GM12878 (cell line): ENCODE results near the gene CELSR3. TPM values are rescaled to one million over a fixed set of nuclear protein-coding genes. Genes with fewer than 3 reads are reported as not detected.

Source experiments
- ATAC-seq: fragments of 200-7000 bp; cut with Tn5 transposase; 3 replicates; pipeline ENCODE4 v1.9.1; 2020; ENCODE audit warnings: mild to moderate bottlenecking, moderate library complexity
- BruUV-seq: library from RNA; stranded (reverse); fragments of 400-500 nt; replicated peaks from 2 replicates; lab custom pipeline; 2021; lab: Mats Ljungman, UMichigan
- CTCF ChIA-PET: fragments of 300-600 bp; sonication (Branson Sonifier 250); formaldehyde crosslinking; extraction: SDS; loops from one replicate; lab custom pipeline; 2021; ENCODE audit warnings: inconsistent platforms; lab: Yijun Ruan, JAX
- POLR2A ChIA-PET: fragments of 350-600 bp; formaldehyde crosslinking; extraction: SDS; loops from one replicate; lab custom pipeline; 2021; ENCODE audit warnings: inconsistent platforms; lab: Charles Lee
- RAD21 ChIA-PET: fragments of 300-600 bp; sonication (Branson Sonifier 250); formaldehyde crosslinking; loops from one replicate; lab custom pipeline; 2023; ENCODE audit warnings: antibody characterized with exemption; ENCODE audit not compliant: unreplicated experiment; lab: Charles Lee
- SMC1A ChIA-PET: fragments of 300-600 bp; sonication (Branson Sonifier 250); formaldehyde crosslinking; loops from one replicate; lab custom pipeline; 2023; ENCODE audit not compliant: unreplicated experiment, uncharacterized antibody; lab: Charles Lee
- DNase-seq: peaks from one replicate; pipeline ENCODE4 v3.0.0-alpha.2; 2011; ENCODE audit warnings: low read depth, low spot score
- FAIRE-seq: peaks from 3 replicates; lab custom pipeline; 2011; peaks lifted over from hg19 to GRCh38; lab: Jason Lieb, UNC
- H2AFZ ChIP-seq: 2 replicates; pipeline ENCODE4 v1.6.0; 2011; ENCODE audit warnings: low read depth, low read length, control low read depth; ENCODE audit not compliant: control insufficient read depth
- H3K27ac ChIP-seq: 2 replicates; pipeline ENCODE4 v1.5.1; 2011; ENCODE audit warnings: control low read depth; ENCODE audit not compliant: control insufficient read depth, insufficient read depth
- H3K27me3 ChIP-seq, 2 experiments: replicated peaks in 1 of 2; 2 replicates each; pipeline versions ENCODE4 v1.6.0 to v1.6.1; 2011; ENCODE audit warnings: low read length in 1 of 2; ENCODE audit not compliant: control insufficient read depth in 2 of 2, insufficient read depth in 2 of 2
- H3K36me3 ChIP-seq, 2 experiments: 2 replicates each; pipeline ENCODE4 v1.5.1; 2011; ENCODE audit warnings: low read length in 1 of 2; ENCODE audit not compliant: control insufficient read depth in 2 of 2, insufficient read depth in 2 of 2
- H3K4me1 ChIP-seq: 2 replicates; pipeline ENCODE4 v1.6.1; 2011; ENCODE audit warnings: mild to moderate bottlenecking, low read length, moderate library complexity, mixed read lengths; ENCODE audit not compliant: control insufficient read depth, insufficient read depth
- H3K4me2 ChIP-seq: 2 replicates; pipeline ENCODE4 v1.6.0; 2011; ENCODE audit warnings: control low read depth; ENCODE audit not compliant: control insufficient read depth, insufficient read depth
- H3K4me3 ChIP-seq: fragments of 200-600 bp; sonication (generic); 2 replicates; pipeline ENCODE4 v1.5.1; 2016
- H3K79me2 ChIP-seq: 2 replicates; pipeline ENCODE4 v1.6.0; 2011; ENCODE audit warnings: low read length; ENCODE audit not compliant: control insufficient read depth, insufficient read depth
- H3K9ac ChIP-seq: 2 replicates; pipeline ENCODE4 v1.8.0; 2011; ENCODE audit warnings: low read length, control low read depth, mixed read lengths; ENCODE audit not compliant: control insufficient read depth, insufficient read depth
- H3K9me3 ChIP-seq: replicated peaks from 3 replicates; pipeline ENCODE4 v1.5.1; 2011; ENCODE audit warnings: mild to moderate bottlenecking, low read length; ENCODE audit not compliant: control insufficient read depth, insufficient read depth
- H4K20me1 ChIP-seq: 2 replicates; pipeline ENCODE4 v1.6.0; 2011; ENCODE audit not compliant: control insufficient read depth, insufficient read depth
- BACH1 ChIP-seq: fragments of 450-650 bp; IDR thresholded peaks from 2 replicates; pipeline ENCODE4 v1.6.1; 2017; ENCODE audit warnings: mild to moderate bottlenecking, borderline replicate concordance
- CREM ChIP-seq: IDR thresholded peaks from 2 replicates; pipeline ENCODE4 v1.6.1; 2014; ENCODE audit warnings: antibody characterized with exemption, low read depth
- EED ChIP-seq: sonication (generic); IDR thresholded peaks from 2 replicates; pipeline ENCODE4 v1.6.1; 2016; ENCODE audit warnings: antibody characterized with exemption, low read depth
- GABPA ChIP-seq: IDR thresholded peaks from 2 replicates; pipeline ENCODE4 v1.6.1; 2014; ENCODE audit warnings: antibody characterized with exemption, low read depth, mild to moderate bottlenecking, inconsistent platforms
- JUND ChIP-seq: IDR thresholded peaks from 2 replicates; pipeline ENCODE4 v1.6.1; 2012; ENCODE audit warnings: low read depth, mild to moderate bottlenecking, low read length, improper control_type of control experiment, moderate library complexity
- MTA3 ChIP-seq: IDR thresholded peaks from 2 replicates; pipeline ENCODE4 v1.6.1; 2012; ENCODE audit warnings: low read length, inconsistent platforms, borderline replicate concordance
- MYC ChIP-seq: IDR thresholded peaks from 2 replicates; pipeline ENCODE4 v1.6.1; 2011; ENCODE audit warnings: mild to moderate bottlenecking, low read length, moderate library complexity, inconsistent platforms; ENCODE audit not compliant: insufficient read depth, insufficient replicate concordance, insufficient read length, severe bottlenecking
- NFIC ChIP-seq: IDR thresholded peaks from 2 replicates; pipeline ENCODE4 v1.6.1; 2012; ENCODE audit warnings: low read depth, mild to moderate bottlenecking, inconsistent platforms, low read length, moderate library complexity
- NR2C2 ChIP-seq: IDR thresholded peaks from 2 replicates; pipeline ENCODE4 v1.6.1; 2011; ENCODE audit warnings: borderline replicate concordance, low read depth; ENCODE audit not compliant: control insufficient read depth, insufficient read length
- RFX5 ChIP-seq: IDR thresholded peaks from 2 replicates; pipeline ENCODE4 v1.6.1; 2011; ENCODE audit warnings: low read depth, low read length, improper control_type of control experiment
- SP1 ChIP-seq: IDR thresholded peaks from one replicate; pipeline ENCODE4 v1.6.1; 2011; ENCODE audit warnings: low read depth, low read length
- SRF ChIP-seq, 2 experiments: IDR thresholded peaks; 2 replicates each; pipeline ENCODE4 v1.6.1; 2011; ENCODE audit warnings: low read depth in 2 of 2, low read length in 2 of 2, mild to moderate bottlenecking in 1 of 2, moderate library complexity in 1 of 2
- STAT3 ChIP-seq: IDR thresholded peaks from 2 replicates; pipeline ENCODE4 v1.6.1; 2011; ENCODE audit warnings: low read depth, low read length, improper control_type of control experiment
- TARDBP ChIP-seq: IDR thresholded peaks from 2 replicates; pipeline ENCODE4 v1.6.1; 2016; ENCODE audit warnings: borderline replicate concordance
- TBL1XR1 ChIP-seq: IDR thresholded peaks from 2 replicates; pipeline ENCODE4 v1.6.1; 2012; ENCODE audit warnings: low read depth, low read length, improper control_type of control experiment
- YBX1 ChIP-seq: fragments of 450-650 bp; IDR thresholded peaks from 2 replicates; pipeline ENCODE4 v1.6.1; 2016; ENCODE audit warnings: antibody characterized with exemption
- WGBS: methylation state at CpG from one replicate; pipeline ENCODE4 v1.1.6; 2016; ENCODE audit warnings: low lambda C conversion rate; ENCODE audit not compliant: insufficient replicate concordance, insufficient coverage; ENCODE audit errors: missing lambda C conversion rate; 5-methylcytosine and 5-hydroxymethylcytosine counted together
- in situ Hi-C: fragments of 300-500 bp; cut with MboI; formaldehyde crosslinking; loops from 9 replicates; pipeline ENCODE4 v1.14.3; 2018; ENCODE audit warnings: mixed read lengths
- intact Hi-C: fragments of 100-400 bp; cut with micrococcal nuclease; formaldehyde crosslinking; loops from one replicate; pipeline ENCODE4 v1.14.2; 2022; ENCODE audit not compliant: unreplicated experiment
- polyA plus RNA-seq, 11 experiments: library from polyadenylated mRNA; depleted of rRNA in 4 of 11; unstranded in 6 of 11; stranded (reverse) in 5 of 11; fragments of >200 nt; fragmentation: Nextera tagmentation in 4 of 11; fragmentation: Illumina TruSeq in 1 of 11; extraction: Ambion mirVana in 4 of 11; extraction: Trizol in 1 of 11; gene quantifications; 1 replicate in 1 of 11; 2 replicates in 10 of 11; pipeline versions ENCODE4 v1.2.1 to v1.2.3, GENCODE V29; 2011 to 2016; ENCODE audit warnings: inconsistent platforms in 2 of 11, missing spikeins in 2 of 11, low read depth in 1 of 11
- total RNA-seq, 4 experiments: library from RNA; depleted of rRNA in 3 of 4; stranded (reverse); fragments of >200 nt in 3 of 4; fragmentation: Illumina TruSeq in 1 of 4; extraction: Trizol in 1 of 4; gene quantifications; 2 replicates each; pipeline versions ENCODE4 v1.2.1 to v1.2.3, GENCODE V29; 2013 to 2021
- TF ChIP-seq, protein P1 (sequence below): fragments of 450-650 bp; IDR thresholded peaks from 2 replicates; pipeline ENCODE4 v1.6.1; 2017; ENCODE audit warnings: low read depth, mild to moderate bottlenecking, moderate library complexity
- TF ChIP-seq, protein P2 (sequence below): fragments of 450-650 bp; IDR thresholded peaks from 2 replicates; pipeline ENCODE4 v1.6.1; 2014; ENCODE audit warnings: mild to moderate bottlenecking
- TF ChIP-seq, protein P3 (sequence below): IDR thresholded peaks from 2 replicates; pipeline ENCODE4 v1.6.1; 2011; ENCODE audit warnings: low read depth, low read length, improper control_type of control experiment, borderline replicate concordance

CELSR3 gene
- total and polyA plus RNA-seq, 10 of the 15 experiments (the other 5 are each of a cell fraction or from before 2014, with no cell fraction given) = 0.08 to 1.6 (median 0.57) TPM

DNA sequence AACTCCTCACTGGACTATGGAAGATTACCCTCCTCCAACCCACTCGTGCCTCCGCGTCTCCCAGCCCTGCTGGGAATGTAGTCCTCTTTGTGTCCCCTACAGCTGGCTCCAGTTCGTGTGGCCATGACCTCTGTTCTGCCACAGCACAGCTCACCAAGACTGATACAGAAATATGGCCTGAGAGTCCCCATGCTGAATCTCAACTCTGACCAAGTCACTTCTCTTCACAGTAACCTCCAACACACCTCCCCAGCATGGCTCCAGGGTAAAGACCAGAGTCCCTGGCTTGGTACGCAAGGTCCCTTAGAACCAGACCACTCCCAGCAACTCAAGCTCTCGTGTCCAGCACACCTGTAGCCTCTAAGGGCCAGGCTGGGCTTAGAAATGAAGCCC is 65.3 kb downstream of the CELSR3 start (continued):
- TF ChIP-seq, protein P1, sequence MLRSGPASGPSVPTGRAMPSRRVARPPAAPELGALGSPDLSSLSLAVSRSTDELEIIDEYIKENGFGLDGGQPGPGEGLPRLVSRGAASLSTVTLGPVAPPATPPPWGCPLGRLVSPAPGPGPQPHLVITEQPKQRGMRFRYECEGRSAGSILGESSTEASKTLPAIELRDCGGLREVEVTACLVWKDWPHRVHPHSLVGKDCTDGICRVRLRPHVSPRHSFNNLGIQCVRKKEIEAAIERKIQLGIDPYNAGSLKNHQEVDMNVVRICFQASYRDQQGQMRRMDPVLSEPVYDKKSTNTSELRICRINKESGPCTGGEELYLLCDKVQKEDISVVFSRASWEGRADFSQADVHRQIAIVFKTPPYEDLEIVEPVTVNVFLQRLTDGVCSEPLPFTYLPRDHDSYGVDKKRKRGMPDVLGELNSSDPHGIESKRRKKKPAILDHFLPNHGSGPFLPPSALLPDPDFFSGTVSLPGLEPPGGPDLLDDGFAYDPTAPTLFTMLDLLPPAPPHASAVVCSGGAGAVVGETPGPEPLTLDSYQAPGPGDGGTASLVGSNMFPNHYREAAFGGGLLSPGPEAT = no peak
- no peak for TF ChIP-seq STAT3
- TF ChIP-seq SRF (IDR thresholded peaks at IDR 0.05; ENCODE audit: low read depth in 2 of 2, low read length in 2 of 2) = no peak
- no peak for TF ChIP-seq TBL1XR1
- no peak for TF ChIP-seq NFIC
- no peak for TF ChIP-seq EED

DNA sequence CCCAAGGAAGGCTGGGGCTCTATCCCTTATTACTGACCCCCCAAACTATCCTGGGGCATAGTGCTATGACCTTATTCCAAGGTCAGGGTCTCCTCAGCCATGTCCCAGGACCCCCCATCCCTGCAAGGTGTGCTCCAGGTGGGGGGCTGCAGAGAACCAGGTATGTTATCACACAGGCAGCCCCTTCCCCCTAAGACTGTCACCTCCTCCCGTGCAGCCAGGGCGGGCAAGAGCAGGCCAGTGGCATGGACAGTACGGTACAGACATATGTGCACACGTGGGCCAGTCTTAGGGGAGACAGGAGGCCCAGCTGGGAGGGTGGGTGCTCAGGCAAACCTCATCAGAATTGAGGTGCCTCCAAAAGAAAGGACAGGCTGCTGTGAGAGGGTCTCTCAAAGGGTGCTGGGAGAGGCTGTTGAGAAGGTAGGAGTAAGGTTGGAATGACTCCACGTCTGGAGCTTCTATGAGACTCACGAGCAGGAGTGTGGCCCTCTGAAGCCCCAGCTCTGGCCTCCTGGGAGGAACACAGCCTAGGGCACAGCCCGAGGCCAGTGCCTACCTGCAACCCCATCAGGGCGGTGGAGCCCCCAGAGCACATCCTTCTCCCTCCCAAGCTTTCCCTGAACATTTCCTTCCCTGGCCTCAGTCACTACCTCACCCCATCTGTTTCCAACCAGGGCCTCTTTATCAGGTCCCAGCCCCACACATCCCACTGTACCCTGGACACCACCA is 65.8 kb downstream of the CELSR3 start:
- Histone ChIP-seq H2AFZ (no peak overlapping the region), H4K20me1 (no peaks in the 10 kb centered on the region), H3K9ac (no peak overlapping the region), H3K4me3 (no peak overlapping the region), H3K79me2 (no peaks in the 10 kb centered on the region), H3K27me3 (peaks cover 0 to 9% of the 10 kb centered on the region in 2 experiments; a peak in 2 of 4 replicates), H3K27ac (no peak overlapping the region), H3K36me3 (peaks cover 16 to 31% of the 10 kb centered on the region in 2 experiments), H3K9me3 (no peaks in the 10 kb centered on the region), H3K4me2 (no peak overlapping the region), H3K4me1 (no peaks in the 10 kb centered on the region; the same call in 1 of the 2 replicates)
- intact Hi-C loops (no loop called here), in situ Hi-C loops (no loop called here)
- DNase-seq (no peak), FAIRE-seq (no peak), ATAC-seq (no peak)
- ChIA-PET RAD21 (interaction anchor here (1.0 kb wide), 1 partner anchor 13 kb away, joined by 3 read pairs; the partner anchor contains the start of gene UQCRC1), POLR2A (no interaction called here), SMC1A (no interaction called here), CTCF (interaction anchor here (0.6 kb wide), 1 partner anchor 127 kb away, joined by 3 read pairs; no protein-coding TSS in a partner anchor)
- WGBS = 74% methylated on average over 8 of the region's 8 CpGs
- no TSS peak for BruUV-seq
- TF ChIP-seq, protein P2, sequence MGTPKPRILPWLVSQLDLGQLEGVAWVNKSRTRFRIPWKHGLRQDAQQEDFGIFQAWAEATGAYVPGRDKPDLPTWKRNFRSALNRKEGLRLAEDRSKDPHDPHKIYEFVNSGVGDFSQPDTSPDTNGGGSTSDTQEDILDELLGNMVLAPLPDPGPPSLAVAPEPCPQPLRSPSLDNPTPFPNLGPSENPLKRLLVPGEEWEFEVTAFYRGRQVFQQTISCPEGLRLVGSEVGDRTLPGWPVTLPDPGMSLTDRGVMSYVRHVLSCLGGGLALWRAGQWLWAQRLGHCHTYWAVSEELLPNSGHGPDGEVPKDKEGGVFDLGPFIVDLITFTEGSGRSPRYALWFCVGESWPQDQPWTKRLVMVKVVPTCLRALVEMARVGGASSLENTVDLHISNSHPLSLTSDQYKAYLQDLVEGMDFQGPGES = no peak
- TF ChIP-seq RFX5 = no peak
- no peak for TF ChIP-seq BACH1
- TF ChIP-seq TBL1XR1 = no peak
- TF ChIP-seq YBX1 = no peak
- TF ChIP-seq MYC = no peak
- no peak for TF ChIP-seq NR2C2
- no peak for TF ChIP-seq GABPA
- no peak for TF ChIP-seq TARDBP
- no peak for TF ChIP-seq MTA3
- TF ChIP-seq SP1 = no peak
- TF ChIP-seq, protein P3, sequence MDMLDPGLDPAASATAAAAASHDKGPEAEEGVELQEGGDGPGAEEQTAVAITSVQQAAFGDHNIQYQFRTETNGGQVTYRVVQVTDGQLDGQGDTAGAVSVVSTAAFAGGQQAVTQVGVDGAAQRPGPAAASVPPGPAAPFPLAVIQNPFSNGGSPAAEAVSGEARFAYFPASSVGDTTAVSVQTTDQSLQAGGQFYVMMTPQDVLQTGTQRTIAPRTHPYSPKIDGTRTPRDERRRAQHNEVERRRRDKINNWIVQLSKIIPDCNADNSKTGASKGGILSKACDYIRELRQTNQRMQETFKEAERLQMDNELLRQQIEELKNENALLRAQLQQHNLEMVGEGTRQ = no peak
- TF ChIP-seq CREM = no peak
- no peak for TF ChIP-seq JUND
